ENCODE measurements around the gene NFKB2. TPM values are rescaled to one million over a fixed set of nuclear protein-coding genes. Genes with fewer than 3 reads are reported as not detected.
A peak's percentile ranks its signal among the peaks of the same experiment; 100 is the strongest.

NFKB2 gene
- 21.5 and 34.7 TPM in 2 replicates for total RNA-seq (2014; rRNA removed; shearing (Covaris generic))
- polyA plus RNA-seq (2016; fragmentation: Nextera tagmentation; extraction: Ambion mirVana): 5.7 and 6.7 TPM in 2 replicates

DNA sequence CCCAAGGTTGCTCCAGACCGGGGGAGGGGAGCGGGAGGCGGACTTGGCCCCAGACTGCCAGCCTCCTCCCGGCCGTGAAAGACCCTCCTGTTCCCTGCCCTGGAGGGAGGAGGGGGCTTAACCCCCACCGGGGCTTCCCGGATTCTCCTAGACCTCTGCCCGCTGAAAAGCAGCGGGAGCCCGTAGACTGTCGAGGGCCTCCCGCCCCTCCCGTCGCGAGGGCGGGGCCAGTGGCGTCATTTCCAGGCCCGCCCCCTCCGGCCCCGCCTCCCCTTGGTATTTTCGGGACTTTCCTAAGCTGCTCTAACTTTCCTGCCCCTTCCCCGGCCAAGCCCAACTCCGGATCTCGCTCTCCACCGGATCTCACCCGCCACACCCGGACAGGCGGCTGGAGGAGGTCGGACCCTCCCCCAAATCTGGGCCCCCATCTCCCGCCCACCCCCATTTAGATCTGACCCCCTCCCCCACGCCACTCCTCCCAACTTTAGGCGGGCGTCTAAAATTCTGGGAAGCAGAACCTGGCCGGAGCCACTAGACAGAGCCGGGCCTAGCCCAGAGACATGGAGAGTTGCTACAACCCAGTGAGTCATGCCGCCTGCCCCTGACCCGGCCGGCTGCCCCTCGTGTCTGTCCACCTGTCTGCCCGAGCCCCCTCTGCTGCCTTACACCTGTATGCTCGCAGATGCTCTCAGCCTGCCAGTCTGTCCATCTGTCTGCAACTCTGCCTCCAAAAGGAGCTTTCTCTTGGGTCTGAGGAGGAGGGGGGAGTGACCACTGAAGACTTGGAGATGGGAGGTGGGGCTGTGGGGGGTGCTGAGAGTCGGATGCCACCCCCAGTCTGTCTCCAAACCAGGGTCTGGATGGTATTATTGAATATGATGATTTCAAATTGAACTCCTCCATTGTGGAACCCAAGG, at the start of gene NFKB2:
Gene NFKB2, plus strand, starts transcription at position 306 of the 917 bp plus-strand sequence. Its CDS starts 255 bp downstream, at position 561.
- Histone ChIP-seq H3K9me2 (ENCODE audit: insufficient read depth) (no peaks in the 10 kb centered on the region), H3K36me3 (ENCODE audit: low read depth) (no peaks in the 10 kb centered on the region), H2AFZ (peak within 1 kb of the TSS; percentile 95), H3F3A (ENCODE audit: insufficient read depth) (0 out of 2 replicates have a peak, but pooled peaks cover 7% of the 10 kb centered on the region), H3K79me2 (ENCODE audit: insufficient read depth) (peaks cover 14% of the 10 kb centered on the region), H3K27me3 (replicated peaks; ENCODE audit: insufficient read depth) (no peaks in the 10 kb centered on the region), H3K9me3 (ENCODE audit: low read depth) (no peaks in the 10 kb centered on the region), H4K20me1 (ENCODE audit: insufficient read depth) (no peaks in the 10 kb centered on the region), H3K4me3 (peak within 1 kb of the TSS; percentile 87), H3K9ac (peak within 1 kb of the TSS; percentile 88), H3K4me1 (ENCODE audit: insufficient read depth) (peaks cover 14% of the 10 kb centered on the region; the same call in 1 of the 2 replicates), H3K27ac (peak within 1 kb of the TSS; percentile 87), H3K4me2 (ENCODE audit: unreplicated experiment) (peak within 1 kb of the TSS; percentile 99)
- DNase-seq: peak; percentile 92
- in situ Hi-C loops (cut with MboI): no loop called here
- WGBS, 2 experiments (ENCODE audit: low coverage in 1 of 2, low lambda C conversion rate in 2 of 2, missing lambda C conversion rate in 2 of 2): 0 to 1% methylated on average over 24 to 41 of the region's 42 CpGs
- no peak for TF ChIP-seq EZH2 (IDR thresholded peaks at IDR 0.05; ENCODE audit: insufficient read depth, poor library complexity, severe bottlenecking)
- TF ChIP-seq EZH2phosphoT487 (IDR thresholded peaks at IDR 0.05; ENCODE audit: insufficient read depth, low read depth): no peak

DNA sequence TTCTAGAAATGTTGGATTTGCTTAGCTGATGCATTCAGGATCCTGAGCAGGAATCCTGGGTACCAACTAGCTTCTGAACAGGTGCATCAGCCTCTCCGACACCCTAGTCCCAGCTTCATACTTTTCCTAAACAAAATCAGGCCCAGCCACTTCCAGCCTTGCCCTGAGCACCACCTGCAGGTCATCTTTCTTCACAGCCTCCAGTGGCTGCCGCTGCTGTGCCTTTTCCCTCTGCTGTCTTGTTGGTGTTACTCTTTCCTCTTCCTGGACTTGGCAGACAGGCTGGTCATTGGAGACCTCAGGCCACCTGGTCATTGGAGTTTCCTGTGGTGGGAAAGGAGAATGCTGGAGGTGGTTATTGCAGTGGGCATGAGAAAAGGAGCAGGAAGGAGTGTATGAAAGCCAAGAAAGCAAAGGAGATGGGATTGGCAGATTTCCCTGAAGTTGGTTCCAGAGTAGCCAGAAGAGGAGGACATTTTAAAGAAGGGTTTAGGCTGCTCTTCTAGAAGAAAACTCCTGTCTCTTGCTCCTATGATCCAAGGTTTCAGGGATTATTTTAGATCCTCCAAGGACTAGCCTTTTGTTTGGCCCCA, 48.2 kb upstream of the NFKB2 start:
- H3K79me2 ChIP-seq (ENCODE audit: insufficient read depth): peaks cover 85% of the 10 kb centered on the region
- H3K27me3 ChIP-seq (replicated peaks; ENCODE audit: insufficient read depth): no peaks in the 10 kb centered on the region
- WGBS, 2 experiments (ENCODE audit: low coverage in 1 of 2, low lambda C conversion rate in 2 of 2, missing lambda C conversion rate in 2 of 2): 65 to 70% methylated on average over 2 of the region's 2 CpGs
- H3K4me1 ChIP-seq (ENCODE audit: insufficient read depth): peaks cover 26% of the 10 kb centered on the region
- in situ Hi-C loops (cut with MboI): loop anchor here (5.0 kb wide), 1 partner anchor 120 kb away; the partner anchor contains the start of gene ELOVL3
- no peak overlapping the region for H3K27ac ChIP-seq
- no peaks in the 10 kb centered on the region for H3K9me3 ChIP-seq (ENCODE audit: low read depth)
- no peak overlapping the region for H2AFZ ChIP-seq
- H3K4me3 ChIP-seq: no peak overlapping the region
- peaks cover 35% of the 10 kb centered on the region for H3F3A ChIP-seq (ENCODE audit: insufficient read depth)
- H3K9ac ChIP-seq: no peak overlapping the region
- TF ChIP-seq EZH2phosphoT487 (IDR thresholded peaks at IDR 0.05; ENCODE audit: insufficient read depth, low read depth) (no peak), EZH2 (IDR thresholded peaks at IDR 0.05; ENCODE audit: insufficient read depth, poor library complexity, severe bottlenecking) (no peak)
- no peaks in the 10 kb centered on the region for H3K9me2 ChIP-seq (ENCODE audit: insufficient read depth)
- H4K20me1 ChIP-seq (ENCODE audit: insufficient read depth): no peaks in the 10 kb centered on the region
- no peak overlapping the region for H3K4me2 ChIP-seq (ENCODE audit: unreplicated experiment)
- peaks cover 8% of the 10 kb centered on the region for H3K36me3 ChIP-seq (ENCODE audit: low read depth)
- peak; percentile 63 for DNase-seq

DNA sequence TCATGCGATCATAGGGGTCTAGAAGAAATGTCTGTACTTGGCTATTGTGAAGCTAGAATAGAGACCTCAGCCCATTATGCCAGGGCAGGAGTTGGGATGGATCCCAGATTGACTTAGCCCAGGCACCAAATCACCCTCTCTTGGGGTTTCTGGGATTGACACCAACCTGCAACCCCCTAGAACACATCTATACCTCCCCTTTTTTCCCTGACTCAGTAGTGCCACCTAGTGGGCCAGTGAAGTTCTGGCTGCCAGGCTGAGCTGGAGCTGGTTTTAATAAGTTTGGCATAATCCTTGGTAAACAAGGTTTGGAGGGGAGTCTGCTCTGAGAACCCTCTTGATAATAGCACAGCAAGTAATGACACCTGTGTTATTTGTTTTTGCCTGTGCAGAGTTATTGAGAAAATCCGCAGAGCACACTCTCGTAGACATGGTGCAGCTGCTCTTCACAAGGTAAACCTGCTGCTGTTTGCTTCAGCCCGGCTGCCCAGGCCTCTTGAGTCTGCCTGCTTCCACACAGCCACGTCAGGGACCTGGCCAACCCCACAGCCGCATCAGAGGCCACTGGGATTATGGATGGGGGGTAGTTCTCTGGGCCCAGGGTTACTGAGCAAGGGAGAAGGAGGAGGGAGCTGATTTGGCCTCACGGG, 43.3 kb upstream of the NFKB2 start:
- WGBS, 2 experiments (ENCODE audit: low coverage in 1 of 2, low lambda C conversion rate in 2 of 2, missing lambda C conversion rate in 2 of 2): 65 to 70% methylated on average over 7 of the region's 7 CpGs
- Histone ChIP-seq H3K9me2 (ENCODE audit: insufficient read depth) (no peaks in the 10 kb centered on the region), H3K9ac (no peak overlapping the region), H3K79me2 (ENCODE audit: insufficient read depth) (peaks cover 61% of the 10 kb centered on the region), H2AFZ (no peak overlapping the region), H3F3A (ENCODE audit: insufficient read depth) (0 out of 2 replicates have a peak, but pooled peaks cover 8% of the 10 kb centered on the region), H3K27ac (no peak overlapping the region), H3K27me3 (replicated peaks; ENCODE audit: insufficient read depth) (no peaks in the 10 kb centered on the region), H3K4me1 (ENCODE audit: insufficient read depth) (no peaks in the 10 kb centered on the region), H4K20me1 (ENCODE audit: insufficient read depth) (no peaks in the 10 kb centered on the region), H3K9me3 (ENCODE audit: low read depth) (no peaks in the 10 kb centered on the region), H3K4me2 (ENCODE audit: unreplicated experiment) (no peak overlapping the region), H3K36me3 (ENCODE audit: low read depth) (peaks cover 21% of the 10 kb centered on the region), H3K4me3 (no peak overlapping the region)
- no peak for TF ChIP-seq EZH2phosphoT487 (IDR thresholded peaks at IDR 0.05; ENCODE audit: insufficient read depth, low read depth)
- TF ChIP-seq EZH2 (IDR thresholded peaks at IDR 0.05; ENCODE audit: insufficient read depth, poor library complexity, severe bottlenecking): no peak
- DNase-seq: peak; percentile 64
- in situ Hi-C loops (cut with MboI): no loop called here

DNA sequence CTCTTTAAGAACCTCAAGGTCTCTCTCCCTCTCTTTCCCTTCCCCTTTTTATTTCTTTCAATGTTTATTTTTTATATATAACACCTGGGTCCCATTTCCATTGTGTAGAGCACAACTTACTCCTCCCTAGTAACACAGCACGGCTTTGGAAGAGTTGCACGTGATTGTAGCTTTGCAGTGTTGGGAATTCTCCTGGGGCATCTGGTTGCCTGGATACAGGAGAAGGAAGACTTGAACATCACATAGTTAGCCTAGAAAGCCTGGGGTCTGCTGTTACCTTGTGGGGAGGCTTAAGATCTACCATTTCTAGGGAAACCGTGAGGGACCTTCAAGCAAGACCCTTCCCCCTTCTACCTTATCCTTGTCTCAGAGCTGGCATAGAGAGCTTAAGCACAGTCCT, 41.1 kb upstream of the NFKB2 start:
- H3K4me1 ChIP-seq (ENCODE audit: insufficient read depth): 0 out of 2 replicates have a peak, but pooled peaks cover 10% of the 10 kb centered on the region
- H2AFZ ChIP-seq: no peak overlapping the region
- 42 to 57% methylated on average over 3 of the region's 3 CpGs for WGBS, 2 experiments (ENCODE audit: low coverage in 1 of 2, low lambda C conversion rate in 2 of 2, missing lambda C conversion rate in 2 of 2)

More for the DNA sequence above, 41.1 kb upstream of the NFKB2 start:
- H3K4me2 ChIP-seq (ENCODE audit: unreplicated experiment): no peak overlapping the region
- H3K9ac ChIP-seq: no peak overlapping the region
- no peak for DNase-seq
- H3K27ac ChIP-seq: no peak overlapping the region
- TF ChIP-seq EZH2 (IDR thresholded peaks at IDR 0.05; ENCODE audit: insufficient read depth, poor library complexity, severe bottlenecking) (no peak), EZH2phosphoT487 (IDR thresholded peaks at IDR 0.05; ENCODE audit: insufficient read depth, low read depth) (no peak)
- H3K4me3 ChIP-seq: no peak overlapping the region
- H4K20me1 ChIP-seq (ENCODE audit: insufficient read depth): no peaks in the 10 kb centered on the region
- H3K9me2 ChIP-seq (ENCODE audit: insufficient read depth): no peaks in the 10 kb centered on the region
- peaks cover 38% of the 10 kb centered on the region for H3K79me2 ChIP-seq (ENCODE audit: insufficient read depth)
- in situ Hi-C loops (cut with MboI): no loop called here
- peaks cover 22% of the 10 kb centered on the region for H3F3A ChIP-seq (ENCODE audit: insufficient read depth)
- no peaks in the 10 kb centered on the region for H3K27me3 ChIP-seq (replicated peaks; ENCODE audit: insufficient read depth)
- peaks cover 36% of the 10 kb centered on the region for H3K36me3 ChIP-seq (ENCODE audit: low read depth)
- H3K9me3 ChIP-seq (ENCODE audit: low read depth): no peaks in the 10 kb centered on the region
